ENCODE results near the gene ERO1B.

DNA sequence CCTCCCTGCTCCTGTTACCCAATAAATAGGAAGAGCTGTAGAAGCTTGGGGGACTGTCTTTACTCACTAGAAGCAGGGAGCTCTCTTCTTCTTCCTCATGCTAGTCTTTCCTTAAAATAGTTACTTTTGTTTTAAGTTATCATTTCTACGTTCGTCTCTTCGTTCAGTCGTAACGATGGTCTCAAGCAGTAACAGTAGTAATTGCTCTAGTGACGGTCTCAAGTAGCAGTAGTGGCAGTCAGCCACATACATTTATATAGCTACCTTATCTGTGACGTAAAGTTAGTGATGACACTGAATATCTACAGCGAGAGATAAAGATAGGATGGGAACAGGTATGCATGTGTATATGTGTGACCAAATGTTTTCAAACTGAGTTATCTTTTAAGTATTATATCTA is 15.4 kb upstream of the ERO1B start:
- no peak for TF ChIP-seq SUZ12 (IDR thresholded peaks at IDR 0.05; ENCODE audit: extremely low read depth, insufficient read depth, insufficient read length)
- TF ChIP-seq ZNF274 (IDR thresholded peaks at IDR 0.05; ENCODE audit: low read depth, low read length), result no peak
- TF ChIP-seq YY1 (IDR thresholded peaks at IDR 0.05; ENCODE audit: insufficient read depth, insufficient read length), result no peak

All from NT2/D1 (cell line).